ENCODE measurements around the gene GRHL1. TPM values are rescaled to one million over a fixed set of nuclear protein-coding genes. Genes with fewer than 3 reads are reported as not detected.

GRHL1 gene
- total RNA-seq, 4 donors from 2014 or later = 0.24 to 2.8 (median 1.4) TPM

- no peaks in the 10 kb centered on the region for H3K27me3 ChIP-seq
- no peak overlapping the region for H3K4me3 ChIP-seq
- peak in 1 of 2 donors; percentile 40 for DNase-seq
- intact Hi-C loops (cut with DNase I; ENCODE audit: low total_unique reads) = loop anchor here (5.0 kb wide), 1 partner anchor 65 kb away; no protein-coding TSS in a partner anchor
- no peaks in the 10 kb centered on the region for H3K4me1 ChIP-seq
- TF ChIP-seq POLR2A (IDR thresholded peaks at IDR 0.05) = no peak
- TF ChIP-seq, protein P1, sequence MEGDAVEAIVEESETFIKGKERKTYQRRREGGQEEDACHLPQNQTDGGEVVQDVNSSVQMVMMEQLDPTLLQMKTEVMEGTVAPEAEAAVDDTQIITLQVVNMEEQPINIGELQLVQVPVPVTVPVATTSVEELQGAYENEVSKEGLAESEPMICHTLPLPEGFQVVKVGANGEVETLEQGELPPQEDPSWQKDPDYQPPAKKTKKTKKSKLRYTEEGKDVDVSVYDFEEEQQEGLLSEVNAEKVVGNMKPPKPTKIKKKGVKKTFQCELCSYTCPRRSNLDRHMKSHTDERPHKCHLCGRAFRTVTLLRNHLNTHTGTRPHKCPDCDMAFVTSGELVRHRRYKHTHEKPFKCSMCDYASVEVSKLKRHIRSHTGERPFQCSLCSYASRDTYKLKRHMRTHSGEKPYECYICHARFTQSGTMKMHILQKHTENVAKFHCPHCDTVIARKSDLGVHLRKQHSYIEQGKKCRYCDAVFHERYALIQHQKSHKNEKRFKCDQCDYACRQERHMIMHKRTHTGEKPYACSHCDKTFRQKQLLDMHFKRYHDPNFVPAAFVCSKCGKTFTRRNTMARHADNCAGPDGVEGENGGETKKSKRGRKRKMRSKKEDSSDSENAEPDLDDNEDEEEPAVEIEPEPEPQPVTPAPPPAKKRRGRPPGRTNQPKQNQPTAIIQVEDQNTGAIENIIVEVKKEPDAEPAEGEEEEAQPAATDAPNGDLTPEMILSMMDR (IDR thresholded peaks at IDR 0.05) = no peak
- no peaks in the 10 kb centered on the region for H3K9me3 ChIP-seq
- H3K36me3 ChIP-seq = no peaks in the 10 kb centered on the region
- H3K27ac ChIP-seq = no peak overlapping the region
These were observed 30.8 kb downstream of the GRHL1 start for GRCh38 chr2:9982248-9982647.

DNA sequence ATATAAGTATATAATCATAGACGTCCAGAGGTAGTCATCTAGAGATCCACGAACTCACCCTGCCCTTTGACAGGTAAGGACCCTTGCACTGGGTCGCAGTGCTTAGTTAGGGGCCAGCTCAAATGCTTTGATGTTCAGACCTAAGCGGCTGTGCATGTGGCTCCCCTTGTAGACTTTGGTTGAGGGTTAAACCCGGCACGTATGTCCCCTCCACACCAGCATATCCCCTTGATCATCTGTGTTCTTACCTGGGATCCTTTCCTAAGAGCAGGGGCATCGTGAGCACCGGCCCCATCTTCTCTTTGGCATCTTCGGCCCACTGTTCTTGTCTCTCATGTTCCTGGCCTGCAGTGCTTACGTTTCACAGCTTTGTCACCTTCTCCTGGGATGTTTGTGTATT lies 31.4 kb downstream of the GRHL1 start:
- no peak for DNase-seq
- Histone ChIP-seq H3K9me3 (no peaks in the 10 kb centered on the region), H3K4me1 (no peaks in the 10 kb centered on the region), H3K4me3 (no peak overlapping the region), H3K27ac (no peak overlapping the region), H3K36me3 (no peaks in the 10 kb centered on the region), H3K27me3 (no peaks in the 10 kb centered on the region)
- no peak for TF ChIP-seq POLR2A (IDR thresholded peaks at IDR 0.05)
- TF ChIP-seq, protein P1 (IDR thresholded peaks at IDR 0.05) = no peak
- intact Hi-C loops (cut with DNase I; ENCODE audit: low total_unique reads) = loop anchor here (5.0 kb wide), 1 partner anchor 64 kb away; no protein-coding TSS in a partner anchor

DNA sequence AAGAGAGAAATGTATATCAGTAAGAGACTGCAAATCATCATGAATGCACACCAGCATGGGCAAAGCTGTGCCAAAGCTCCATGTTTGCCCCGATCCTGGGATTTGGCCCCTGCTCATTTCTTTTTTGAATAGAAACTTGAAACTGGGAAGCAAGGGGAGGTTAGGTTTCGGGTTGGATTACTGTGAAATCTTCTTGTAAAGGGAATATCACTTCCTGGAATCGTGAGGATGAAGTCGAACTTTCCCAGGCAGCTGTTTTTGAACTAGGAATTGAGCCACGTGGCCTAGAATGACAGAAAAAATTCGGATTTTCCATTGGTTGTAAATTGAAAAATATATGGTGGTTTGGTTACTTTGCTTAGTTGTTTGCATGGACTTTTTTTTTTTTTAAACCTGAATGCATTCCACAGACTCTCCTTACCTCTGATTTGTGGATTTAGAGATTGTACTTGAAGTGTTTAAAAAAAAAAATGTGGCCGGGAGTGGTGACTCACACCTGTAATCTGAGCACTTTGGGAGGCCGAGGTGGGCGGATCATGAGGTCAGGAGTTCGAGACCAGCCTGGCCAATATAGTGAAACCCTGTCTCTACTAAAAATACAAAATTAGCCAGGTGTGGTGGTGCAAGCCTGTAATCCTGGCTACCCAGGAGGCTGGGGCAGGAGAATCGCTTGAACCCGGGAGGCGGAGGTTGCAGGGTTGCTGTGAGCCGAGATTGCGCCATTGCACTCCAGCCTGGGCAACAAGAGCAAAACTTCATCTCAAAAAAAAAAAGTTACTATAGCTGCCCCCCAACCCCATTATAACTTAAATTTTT lies 32.1 kb downstream of the GRHL1 start:
- DNase-seq = no peak
- no peak overlapping the region for H3K4me3 ChIP-seq
- H3K27me3 ChIP-seq = no peaks in the 10 kb centered on the region
- H3K4me1 ChIP-seq = no peaks in the 10 kb centered on the region
- H3K9me3 ChIP-seq = no peaks in the 10 kb centered on the region
- peak overlapping the region in 1 of 2 donors; percentile 49 for H3K27ac ChIP-seq
- intact Hi-C loops (cut with DNase I; ENCODE audit: low total_unique reads) = loop anchor here (5.0 kb wide), 1 partner anchor 64 kb away; no protein-coding TSS in a partner anchor
- H3K36me3 ChIP-seq = no peaks in the 10 kb centered on the region
- no peak for TF ChIP-seq POLR2A (IDR thresholded peaks at IDR 0.05)
- TF ChIP-seq, protein P1 (IDR thresholded peaks at IDR 0.05) = no peak

- no peak overlapping the region for H3K4me3 ChIP-seq
- DNase-seq = no peak
- peak overlapping the region; percentile 48 to 49 for H3K27ac ChIP-seq
- intact Hi-C loops (cut with DNase I; ENCODE audit: low total_unique reads) = loop anchor here (5.0 kb wide), 1 partner anchor 63 kb away; no protein-coding TSS in a partner anchor
- H3K27me3 ChIP-seq = no peaks in the 10 kb centered on the region
- no peaks in the 10 kb centered on the region for H3K4me1 ChIP-seq
- TF ChIP-seq, protein P1 (IDR thresholded peaks at IDR 0.05) = peak; percentile 79 to 87 (median 84)
- no peak for TF ChIP-seq POLR2A (IDR thresholded peaks at IDR 0.05)
- no peaks in the 10 kb centered on the region for H3K36me3 ChIP-seq
- H3K9me3 ChIP-seq = no peaks in the 10 kb centered on the region
These were observed 32.8 kb downstream of the GRHL1 start for GRCh38 chr2:9984217-9984739.
